Activated T-cell treated with anti-CD3 and anti-CD28 coated beads, Interleukin-2, amount 50 U/mL, for 72 hours (primary cell): Measurements from ENCODE around the gene LRRTM4. TPM values are rescaled to one million over a fixed set of nuclear protein-coding genes. Genes with fewer than 3 reads are reported as not detected.

ENCODE experiments used
- ATAC-seq, 2 donors: fragments of 150-1000 bp; cut with Tn5 transposase; replicated peaks in 1 of 2; 2 replicates each; pipeline ENCODE4 v1.10.0; 2021; ENCODE audit warnings: moderate library complexity in 2 of 2, mild to moderate bottlenecking in 1 of 2
- DNase-seq, 2 donors: peaks; one replicate each; pipeline ENCODE4 v3.0.0; 2021 to 2022; ENCODE audit warnings: mixed read lengths in 1 of 2
- H3K27ac Mint-ChIP-seq: one replicate; pipeline ENCODE4 v1.8.0; 2022; ENCODE audit warnings: mild to moderate bottlenecking, moderate library complexity, mixed read lengths
- H3K27me3 Mint-ChIP-seq: one replicate; pipeline ENCODE4 v1.8.0; 2022; ENCODE audit warnings: low read depth, mixed read lengths
- H3K36me3 Mint-ChIP-seq, 2 donors: one replicate each; pipeline ENCODE4 v1.8.0; 2022; ENCODE audit warnings: mixed read lengths in 2 of 2, mild to moderate bottlenecking in 1 of 2; ENCODE audit not compliant: insufficient read depth in 2 of 2
- H3K4me1 Mint-ChIP-seq: one replicate; pipeline ENCODE4 v1.8.0; 2022; ENCODE audit warnings: low read depth, mixed read lengths
- H3K4me3 Mint-ChIP-seq, 2 donors: one replicate each; pipeline ENCODE4 v1.8.0; 2022; ENCODE audit warnings: mild to moderate bottlenecking in 2 of 2, mixed read lengths in 2 of 2, moderate library complexity in 2 of 2
- H3K9me3 Mint-ChIP-seq, 2 donors: one replicate each; pipeline ENCODE4 v1.8.0; 2022; ENCODE audit warnings: mixed read lengths in 2 of 2
- total RNA-seq, 2 donors: library from RNA; stranded (reverse); gene quantifications; one replicate each; pipeline ENCODE4 v1.2.3, GENCODE V29; 2022

LRRTM4 gene
- total RNA-seq, 2 donors from 2014 or later = not detected

DNA sequence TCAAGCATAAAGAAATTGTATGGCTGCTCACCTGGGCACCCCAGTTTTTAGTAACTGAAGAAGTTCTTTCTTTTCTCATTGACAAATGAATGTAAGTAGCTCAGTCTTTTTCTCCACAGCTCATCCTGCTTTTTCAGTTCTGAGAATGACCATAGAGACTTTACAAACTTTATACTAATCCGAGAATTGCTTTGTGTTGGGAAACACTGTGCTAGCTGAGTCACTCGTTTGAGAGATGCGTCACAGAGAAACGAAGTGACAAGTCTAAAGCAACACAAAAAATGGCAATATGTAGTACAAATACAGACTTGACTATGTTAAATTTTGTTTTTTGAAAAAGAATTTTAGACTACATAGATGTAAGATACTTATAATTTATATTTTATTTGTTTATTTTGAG, 9.0 kb downstream of the LRRTM4 start:
- Mint-ChIP-seq H3K4me1 (no peaks in the 10 kb centered on the region), H3K27ac (no peak overlapping the region), H3K36me3 (no peaks in the 10 kb centered on the region), H3K4me3 (no peak overlapping the region), H3K9me3 (peaks cover 0 to 1% of the 10 kb centered on the region in 2 donors), H3K27me3 (no peaks in the 10 kb centered on the region)
- no peak for DNase-seq
- ATAC-seq = no peak

DNA sequence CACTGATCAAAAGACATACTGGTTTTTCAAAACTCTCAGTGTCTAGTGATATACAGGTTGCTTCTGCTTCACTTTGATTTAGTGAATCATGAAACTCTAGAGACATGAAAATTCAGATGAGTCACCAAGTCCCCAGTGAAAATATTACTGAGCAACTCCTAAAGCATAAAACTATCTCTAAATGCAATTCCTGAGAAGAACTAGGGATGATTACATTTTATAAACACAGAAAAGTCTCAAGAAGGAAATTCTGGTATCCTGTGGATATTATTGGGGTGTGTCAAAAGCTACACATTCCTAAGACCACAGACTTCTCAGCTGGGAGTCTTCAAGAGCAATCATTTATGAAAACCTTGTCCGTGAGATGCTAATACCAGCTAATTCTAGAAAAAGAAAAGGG, 9.7 kb downstream of the LRRTM4 start:
- H3K4me1 Mint-ChIP-seq = no peaks in the 10 kb centered on the region
- H3K36me3 Mint-ChIP-seq = no peaks in the 10 kb centered on the region
- DNase-seq (no peak), ATAC-seq (no peak)
- no peaks in the 10 kb centered on the region for H3K27me3 Mint-ChIP-seq
- H3K4me3 Mint-ChIP-seq = no peak overlapping the region
- H3K9me3 Mint-ChIP-seq = no peaks in the 10 kb centered on the region
- no peak overlapping the region for H3K27ac Mint-ChIP-seq

DNA sequence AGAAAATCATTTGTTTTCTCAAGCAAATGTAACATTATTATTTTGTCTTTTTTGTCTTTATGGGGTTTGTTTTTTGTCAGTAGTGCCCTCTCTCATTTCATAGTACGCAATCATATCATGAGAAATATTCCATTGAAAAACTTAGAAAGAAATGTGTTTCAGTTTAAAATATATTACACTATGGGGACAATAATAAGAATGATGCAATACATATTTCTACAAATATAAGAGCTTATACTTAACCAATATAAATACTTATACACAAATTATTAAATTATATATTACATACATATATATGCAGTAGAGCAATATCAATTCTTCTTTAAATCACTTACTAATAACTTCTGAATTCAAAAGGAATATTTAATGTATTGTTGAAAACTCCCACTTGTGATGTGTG, 13.7 kb downstream of the LRRTM4 start:
- Mint-ChIP-seq H3K4me1 (no peaks in the 10 kb centered on the region), H3K4me3 (no peak overlapping the region), H3K27ac (no peak overlapping the region), H3K27me3 (no peaks in the 10 kb centered on the region), H3K9me3 (no peaks in the 10 kb centered on the region), H3K36me3 (no peaks in the 10 kb centered on the region)
- ATAC-seq = no peak
- no peak for DNase-seq

DNA sequence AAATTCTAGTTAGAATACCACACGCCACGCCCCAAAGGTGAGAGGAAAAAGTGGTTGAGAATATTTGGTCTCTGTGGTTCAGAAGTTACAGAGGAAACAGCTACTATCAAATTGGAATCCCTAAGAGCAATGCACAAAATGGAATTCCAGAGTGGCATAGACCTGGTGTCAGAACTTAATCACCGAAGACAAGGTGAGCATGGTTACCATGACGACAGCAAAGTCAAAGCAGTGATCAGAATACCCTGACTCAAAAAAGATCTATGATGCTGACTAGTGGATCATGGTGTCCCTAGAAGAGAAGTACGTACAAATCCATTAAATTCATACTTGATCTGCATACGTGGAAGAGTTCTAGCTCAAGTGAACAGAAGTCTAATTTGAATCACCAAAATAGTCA, 14.5 kb downstream of the LRRTM4 start:
- Mint-ChIP-seq H3K36me3 (no peaks in the 10 kb centered on the region), H3K4me1 (no peaks in the 10 kb centered on the region), H3K4me3 (no peak overlapping the region), H3K9me3 (no peaks in the 10 kb centered on the region), H3K27me3 (no peaks in the 10 kb centered on the region), H3K27ac (no peak overlapping the region)
- ATAC-seq (no peak), DNase-seq (no peak)

DNA sequence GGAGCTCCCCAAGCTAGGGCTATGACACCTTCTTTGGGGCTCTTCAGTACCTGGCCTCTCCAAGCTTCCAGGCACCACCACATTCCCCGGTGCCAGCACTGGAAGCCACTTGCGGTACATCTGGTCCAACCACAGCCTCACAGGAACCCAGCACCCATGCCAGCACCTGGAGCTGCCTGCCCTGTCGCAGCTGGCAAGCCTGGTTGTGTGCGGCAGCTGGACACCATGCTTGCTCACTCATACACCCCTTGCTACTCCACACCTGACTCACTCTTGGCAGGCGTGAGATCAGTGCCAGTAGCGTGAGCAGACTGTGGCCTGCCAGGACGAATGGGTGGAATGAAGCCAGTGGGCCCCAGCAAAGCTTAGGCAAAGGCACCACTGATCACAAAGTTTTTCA, 34.0 kb downstream of the LRRTM4 start:
- Mint-ChIP-seq H3K9me3 (peaks cover 0 to 5% of the 10 kb centered on the region in 2 donors), H3K4me3 (no peak overlapping the region), H3K27me3 (no peaks in the 10 kb centered on the region), H3K27ac (no peak overlapping the region), H3K4me1 (no peaks in the 10 kb centered on the region), H3K36me3 (no peaks in the 10 kb centered on the region)
- DNase-seq = no peak
- no peak for ATAC-seq

DNA sequence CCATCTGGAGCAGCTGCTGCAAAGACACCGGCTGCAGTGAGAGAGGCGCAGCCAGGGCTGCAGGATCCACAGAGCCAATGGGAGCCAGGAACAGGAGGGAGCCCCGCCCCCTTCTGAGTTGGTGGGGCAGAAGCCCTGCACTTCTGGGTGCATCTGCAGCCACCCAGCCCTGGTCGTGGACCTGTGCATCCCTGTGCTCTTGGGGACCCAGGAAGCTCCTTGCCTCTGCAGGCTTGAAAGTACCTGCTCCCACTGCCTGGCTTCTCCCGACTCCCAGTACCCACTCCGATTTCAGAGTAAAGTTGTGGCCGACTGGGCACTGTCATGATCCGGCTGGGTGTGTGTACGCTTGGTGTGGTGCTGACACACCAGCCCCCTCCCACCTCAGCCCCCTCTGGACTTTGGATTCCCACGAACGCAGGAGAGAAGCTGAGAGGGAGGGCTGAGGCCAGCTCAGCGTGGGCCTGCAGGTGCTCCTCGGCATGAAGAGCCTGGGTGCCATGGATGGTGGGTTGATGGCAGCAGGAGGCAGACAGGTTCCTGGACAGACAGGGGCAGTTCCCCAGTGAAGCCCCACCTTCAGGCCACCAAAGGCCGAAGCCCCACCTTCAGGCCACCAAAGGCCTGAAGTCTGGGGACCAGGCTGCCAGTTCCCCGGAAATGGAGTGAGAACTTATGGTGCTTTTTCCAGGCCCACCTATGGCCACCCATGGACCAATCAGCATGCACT, 34.9 kb downstream of the LRRTM4 start:
- no peak overlapping the region for H3K4me3 Mint-ChIP-seq
- H3K4me1 Mint-ChIP-seq = no peaks in the 10 kb centered on the region
- ATAC-seq = no peak
- DNase-seq = no peak
- H3K27me3 Mint-ChIP-seq = no peaks in the 10 kb centered on the region
- no peak overlapping the region for H3K27ac Mint-ChIP-seq
- peaks cover 0 to 1% of the 10 kb centered on the region in 2 donors for H3K36me3 Mint-ChIP-seq
- peaks cover 0 to 5% of the 10 kb centered on the region in 2 donors for H3K9me3 Mint-ChIP-seq

DNA sequence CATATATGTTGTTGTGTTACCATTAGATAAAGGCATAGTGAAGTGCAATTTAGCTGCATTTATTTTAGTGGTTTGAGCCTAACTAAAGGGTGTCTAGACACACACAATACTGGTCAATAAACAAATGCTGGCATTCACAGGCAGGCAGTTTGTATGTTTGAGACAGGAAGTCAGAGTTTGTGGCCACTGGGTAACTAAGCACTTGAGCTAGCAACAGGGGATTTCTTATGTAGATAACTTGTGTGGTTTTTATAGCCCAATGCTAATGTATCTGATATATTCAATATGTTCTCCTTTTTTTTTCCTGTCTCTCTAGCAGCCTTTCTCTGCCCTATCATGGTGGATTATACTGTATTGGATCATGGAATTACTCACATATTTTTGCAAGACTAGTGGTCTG, 38.1 kb downstream of the LRRTM4 start:
- Mint-ChIP-seq H3K27me3 (no peaks in the 10 kb centered on the region), H3K4me1 (no peaks in the 10 kb centered on the region), H3K27ac (no peak overlapping the region), H3K36me3 (peaks cover 1% of the 10 kb centered on the region in 2 donors), H3K4me3 (no peak overlapping the region), H3K9me3 (peaks cover 2 to 8% of the 10 kb centered on the region in 2 donors)
- DNase-seq (no peak), ATAC-seq (no peak)

DNA sequence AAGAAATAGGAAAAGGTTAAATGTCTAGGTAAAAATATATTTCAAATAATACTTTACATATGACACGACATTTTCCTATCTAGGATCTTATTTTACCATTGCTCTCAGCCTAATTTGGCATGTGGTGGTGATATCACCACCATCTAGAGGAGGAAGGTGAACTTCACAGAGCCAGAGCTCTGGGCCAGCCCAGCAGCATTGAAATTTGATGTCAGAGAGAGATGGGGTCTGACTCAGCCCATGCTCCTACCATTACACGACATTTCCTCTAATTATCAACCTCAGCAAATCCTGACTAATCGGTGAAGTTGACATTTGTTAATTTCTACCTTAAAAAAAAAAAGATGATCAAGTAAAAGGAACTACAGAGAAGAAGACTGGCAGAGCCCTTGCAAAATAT, 42.3 kb downstream of the LRRTM4 start:
- H3K36me3 Mint-ChIP-seq = peaks cover 1% of the 10 kb centered on the region in 2 donors

DNA sequence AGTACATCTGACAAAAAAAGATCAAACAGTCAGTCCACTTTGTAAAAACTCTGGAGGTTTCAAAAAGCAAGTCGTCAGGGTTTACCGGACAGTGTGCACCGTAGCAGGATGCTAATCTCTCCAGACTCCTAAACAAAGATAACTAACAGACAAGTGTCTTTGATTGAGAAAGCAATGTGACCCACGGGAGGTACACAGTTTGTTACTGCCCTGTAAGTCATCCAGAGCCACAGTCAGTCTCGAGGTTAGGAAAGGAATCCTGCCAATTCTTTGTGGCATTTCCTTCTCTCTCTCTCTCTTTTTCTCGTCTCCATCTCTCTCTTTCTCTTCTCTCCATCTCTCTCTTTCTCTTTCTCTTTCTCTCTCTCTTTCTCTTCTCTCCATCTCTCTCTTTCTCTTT, 42.8 kb downstream of the LRRTM4 start:
- H3K27me3 Mint-ChIP-seq = no peaks in the 10 kb centered on the region
- H3K9me3 Mint-ChIP-seq = peaks cover 5 to 10% of the 10 kb centered on the region in 2 donors
- DNase-seq (no peak), ATAC-seq (no peak)
- H3K4me1 Mint-ChIP-seq = no peaks in the 10 kb centered on the region
- no peak overlapping the region for H3K27ac Mint-ChIP-seq
- H3K4me3 Mint-ChIP-seq = no peak overlapping the region
- peaks cover 1% of the 10 kb centered on the region in 2 donors for H3K36me3 Mint-ChIP-seq

More for the DNA sequence above, 42.3 kb downstream of the LRRTM4 start:
- ATAC-seq (no peak), DNase-seq (no peak)
- Mint-ChIP-seq H3K4me3 (no peak overlapping the region), H3K9me3 (peaks cover 5 to 10% of the 10 kb centered on the region in 2 donors), H3K27ac (no peak overlapping the region), H3K27me3 (no peaks in the 10 kb centered on the region), H3K4me1 (no peaks in the 10 kb centered on the region)

DNA sequence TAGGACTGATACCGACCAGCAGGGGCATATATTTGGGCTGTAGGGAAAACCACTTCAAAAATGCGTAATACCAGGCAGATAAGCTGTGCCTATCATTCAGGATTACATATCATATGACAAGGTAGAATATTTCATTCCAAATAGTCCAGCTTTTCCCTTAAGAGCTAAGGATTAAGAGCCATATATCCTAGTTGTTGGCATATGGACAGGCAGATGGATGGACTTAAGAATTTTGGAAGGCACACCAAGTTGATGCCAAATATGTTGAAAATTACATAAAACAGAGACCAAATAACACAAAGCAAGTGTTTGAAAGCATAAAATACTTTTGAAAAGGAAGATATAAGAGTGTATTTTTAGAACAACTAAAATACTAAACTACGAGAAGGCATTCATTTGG, 52.1 kb downstream of the LRRTM4 start:
- H3K9me3 Mint-ChIP-seq = peaks cover 8 to 13% of the 10 kb centered on the region in 2 donors
- H3K4me1 Mint-ChIP-seq = no peaks in the 10 kb centered on the region
- DNase-seq (no peak), ATAC-seq (no peak)
- no peaks in the 10 kb centered on the region for H3K36me3 Mint-ChIP-seq
- no peak overlapping the region for H3K4me3 Mint-ChIP-seq
- H3K27ac Mint-ChIP-seq = no peak overlapping the region
- H3K27me3 Mint-ChIP-seq = no peaks in the 10 kb centered on the region

DNA sequence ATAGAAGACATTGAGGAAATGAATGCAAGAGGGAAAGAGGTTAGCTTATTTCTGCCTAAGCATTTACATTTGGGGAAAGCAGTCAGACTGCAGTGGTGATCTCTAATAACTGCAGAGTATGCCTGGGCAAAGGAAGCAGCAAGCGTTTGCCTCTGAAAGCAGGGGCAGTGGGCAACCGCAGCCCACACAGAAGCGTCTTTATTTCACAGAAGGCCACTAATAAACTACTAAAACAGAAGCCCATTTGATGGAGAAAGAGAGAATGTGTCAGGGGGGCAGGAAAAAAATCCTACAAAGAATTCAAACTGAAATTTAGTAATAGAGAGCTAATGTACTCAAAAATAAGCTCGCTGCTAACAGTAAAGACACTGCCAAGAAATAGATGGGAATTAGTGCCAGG, 53.1 kb downstream of the LRRTM4 start:
- H3K36me3 Mint-ChIP-seq = no peaks in the 10 kb centered on the region
- no peak overlapping the region for H3K27ac Mint-ChIP-seq
- DNase-seq (no peak), ATAC-seq (no peak)
- no peaks in the 10 kb centered on the region for H3K27me3 Mint-ChIP-seq
- no peaks in the 10 kb centered on the region for H3K4me1 Mint-ChIP-seq
- H3K9me3 Mint-ChIP-seq = peaks cover 8 to 13% of the 10 kb centered on the region in 2 donors
- no peak overlapping the region for H3K4me3 Mint-ChIP-seq

DNA sequence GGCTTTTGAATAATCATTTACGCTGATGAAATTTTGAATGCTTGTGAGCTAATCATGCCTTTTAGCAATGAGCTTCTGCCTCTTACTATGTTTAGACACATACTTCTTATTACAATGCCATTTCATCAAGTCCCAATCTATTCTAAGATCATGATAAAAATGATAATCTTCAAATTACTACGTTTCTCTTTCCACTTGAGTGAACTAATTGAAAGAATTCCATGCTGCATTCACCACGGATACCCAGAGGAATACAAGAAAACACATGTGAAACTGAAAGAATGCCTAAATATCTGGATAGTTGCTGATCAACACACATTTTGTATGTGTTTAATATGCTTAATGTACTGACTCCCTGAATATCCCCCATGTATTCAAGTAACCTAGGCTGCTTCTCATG, 62.3 kb downstream of the LRRTM4 start:
- H3K27ac Mint-ChIP-seq = no peak overlapping the region
- H3K9me3 Mint-ChIP-seq = peaks cover 15 to 22% of the 10 kb centered on the region in 2 donors
- peaks cover 0 to 4% of the 10 kb centered on the region in 2 donors for H3K36me3 Mint-ChIP-seq
- no peak overlapping the region for H3K4me3 Mint-ChIP-seq
- no peaks in the 10 kb centered on the region for H3K4me1 Mint-ChIP-seq
- DNase-seq = no peak
- ATAC-seq = no peak
- no peaks in the 10 kb centered on the region for H3K27me3 Mint-ChIP-seq

DNA sequence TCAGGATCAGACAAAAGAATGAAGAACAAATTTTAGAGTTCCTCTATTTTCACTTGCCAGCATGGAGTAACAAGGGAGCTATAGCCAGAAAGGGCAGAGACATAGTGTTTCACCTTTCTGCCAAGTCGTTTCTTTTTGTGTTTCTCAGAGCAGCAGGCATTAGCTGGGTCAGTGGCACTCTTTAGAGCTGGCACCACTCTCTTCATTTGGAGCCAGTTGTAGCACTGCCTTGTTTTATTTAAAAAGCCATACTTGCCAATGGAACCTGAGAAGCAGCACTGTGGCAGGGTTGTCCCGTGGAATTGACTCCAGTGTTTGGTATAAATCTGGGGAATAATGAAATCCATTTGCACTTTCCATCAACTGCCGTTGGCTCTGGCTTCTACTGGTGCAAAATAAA, 64.0 kb downstream of the LRRTM4 start:
- H3K4me3 Mint-ChIP-seq = no peak overlapping the region
- no peaks in the 10 kb centered on the region for H3K27me3 Mint-ChIP-seq
- DNase-seq (no peak), ATAC-seq (no peak)
- H3K9me3 Mint-ChIP-seq = peaks cover 13 to 19% of the 10 kb centered on the region in 2 donors
- peaks cover 0 to 2% of the 10 kb centered on the region in 2 donors for H3K36me3 Mint-ChIP-seq
- no peak overlapping the region for H3K27ac Mint-ChIP-seq
- H3K4me1 Mint-ChIP-seq = no peaks in the 10 kb centered on the region

DNA sequence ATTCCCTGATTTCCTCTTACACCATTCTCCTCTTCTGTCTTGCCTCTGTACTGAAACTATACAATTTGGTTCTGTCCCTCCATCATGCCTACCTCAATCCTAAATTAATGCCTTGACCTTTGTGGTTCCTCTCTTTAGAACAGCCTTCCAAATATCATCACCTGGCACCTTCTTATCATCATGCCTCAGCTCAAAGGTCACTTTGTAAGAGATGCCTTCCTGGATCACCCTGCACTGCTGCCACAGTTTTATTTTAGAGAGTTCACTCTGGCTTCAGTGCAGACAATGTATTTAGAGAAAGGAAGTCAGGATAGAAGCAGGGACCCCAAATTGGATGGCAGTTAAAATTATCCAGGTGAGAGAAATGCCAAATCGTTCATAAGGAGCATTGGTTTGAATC, 64.5 kb downstream of the LRRTM4 start:
- Mint-ChIP-seq H3K9me3 (peaks cover 13 to 19% of the 10 kb centered on the region in 2 donors), H3K36me3 (peaks cover 0 to 2% of the 10 kb centered on the region in 2 donors), H3K27me3 (no peaks in the 10 kb centered on the region), H3K27ac (no peak overlapping the region), H3K4me3 (no peak overlapping the region), H3K4me1 (no peaks in the 10 kb centered on the region)
- DNase-seq (no peak), ATAC-seq (no peak)
